Esophagus squamous epithelium (tissue), 4 donors: Measurements from ENCODE around the gene B4GALNT2.
"Not testable (repeated sequence)": the region's sequence is repeated elsewhere in the genome, so short reads cannot be mapped to it uniquely, and the experiment has no call there.

Source experiments
- POLR2A ChIP-seq, 4 donors: fragments of 450-650 bp; IDR thresholded peaks; one replicate each; pipeline ENCODE4 v1.6.1; 2017; ENCODE audit warnings: antibody characterized with exemption in 4 of 4, mild to moderate bottlenecking in 4 of 4, moderate library complexity in 3 of 4
- TF ChIP-seq, protein P1 (sequence below), 6 experiments: fragments of 450-650 bp in 4 of 6; fragments of 200-600 bp in 2 of 6; sonication (generic) in 2 of 6; IDR thresholded peaks; one replicate each; pipeline ENCODE4 v1.5.1; 2016 to 2019; ENCODE audit warnings: antibody characterized with exemption in 6 of 6, mild to moderate bottlenecking in 4 of 6, moderate library complexity in 4 of 6

- TF ChIP-seq, protein P1, sequence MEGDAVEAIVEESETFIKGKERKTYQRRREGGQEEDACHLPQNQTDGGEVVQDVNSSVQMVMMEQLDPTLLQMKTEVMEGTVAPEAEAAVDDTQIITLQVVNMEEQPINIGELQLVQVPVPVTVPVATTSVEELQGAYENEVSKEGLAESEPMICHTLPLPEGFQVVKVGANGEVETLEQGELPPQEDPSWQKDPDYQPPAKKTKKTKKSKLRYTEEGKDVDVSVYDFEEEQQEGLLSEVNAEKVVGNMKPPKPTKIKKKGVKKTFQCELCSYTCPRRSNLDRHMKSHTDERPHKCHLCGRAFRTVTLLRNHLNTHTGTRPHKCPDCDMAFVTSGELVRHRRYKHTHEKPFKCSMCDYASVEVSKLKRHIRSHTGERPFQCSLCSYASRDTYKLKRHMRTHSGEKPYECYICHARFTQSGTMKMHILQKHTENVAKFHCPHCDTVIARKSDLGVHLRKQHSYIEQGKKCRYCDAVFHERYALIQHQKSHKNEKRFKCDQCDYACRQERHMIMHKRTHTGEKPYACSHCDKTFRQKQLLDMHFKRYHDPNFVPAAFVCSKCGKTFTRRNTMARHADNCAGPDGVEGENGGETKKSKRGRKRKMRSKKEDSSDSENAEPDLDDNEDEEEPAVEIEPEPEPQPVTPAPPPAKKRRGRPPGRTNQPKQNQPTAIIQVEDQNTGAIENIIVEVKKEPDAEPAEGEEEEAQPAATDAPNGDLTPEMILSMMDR (IDR thresholded peaks at IDR 0.05) = not testable (repeated sequence)
- TF ChIP-seq POLR2A (IDR thresholded peaks at IDR 0.05) = not testable (repeated sequence)
Measured at GRCh38 chr17:49185381-49185780, 52.8 kb downstream of the B4GALNT2 start.
